Putamen (tissue), 1 donor: Measurements from ENCODE around the gene CHAD.
"Not testable (repeated sequence)": the region's sequence is repeated elsewhere in the genome, so short reads cannot be mapped to it uniquely, and the experiment has no call there.

ENCODE experiments used
- DNase-seq: peaks from one replicate; pipeline ENCODE4 v3.0.0-alpha.2; 2016; ENCODE audit warnings: low spot score

Gene CHAD

DNA sequence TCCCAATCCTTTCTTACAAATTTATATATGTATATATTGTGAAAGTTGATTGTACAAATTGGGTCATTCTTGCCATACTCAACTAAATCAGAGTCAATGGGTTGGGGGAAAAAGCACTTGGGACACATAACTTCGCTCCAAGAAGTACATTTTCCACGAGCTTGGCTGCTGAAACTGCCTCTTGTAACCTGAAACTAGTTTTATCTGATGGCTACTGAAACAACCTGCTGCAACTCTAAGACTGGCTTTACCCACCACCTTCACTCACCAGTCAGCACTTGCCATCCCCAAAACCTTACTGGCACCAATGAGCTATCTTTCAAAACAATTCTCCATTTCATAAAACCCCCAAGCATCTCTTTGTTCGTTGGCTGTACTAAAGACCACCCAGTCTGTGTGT lies 25.1 kb upstream of the CHAD start:
- DNase-seq = no peak

DNA sequence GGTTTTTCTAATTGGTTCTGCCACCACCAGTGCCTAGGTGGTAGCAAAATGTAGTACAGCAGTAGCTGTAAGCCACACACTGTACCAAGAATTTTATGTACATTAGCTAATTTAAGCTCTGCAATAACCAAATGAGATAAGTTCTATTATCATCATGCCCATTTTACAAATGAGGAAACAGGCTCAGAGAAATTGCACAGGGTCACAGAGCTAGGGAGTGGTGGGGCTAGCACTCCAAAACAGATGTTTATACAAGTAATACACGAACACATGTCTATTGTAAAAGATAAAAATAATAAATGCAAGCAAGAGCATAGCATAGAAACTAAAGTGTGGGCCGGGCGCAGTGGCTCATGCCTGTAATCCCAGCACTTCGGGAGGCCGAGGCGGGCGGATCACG lies 23.5 kb upstream of the CHAD start:
- no peak for DNase-seq

DNA sequence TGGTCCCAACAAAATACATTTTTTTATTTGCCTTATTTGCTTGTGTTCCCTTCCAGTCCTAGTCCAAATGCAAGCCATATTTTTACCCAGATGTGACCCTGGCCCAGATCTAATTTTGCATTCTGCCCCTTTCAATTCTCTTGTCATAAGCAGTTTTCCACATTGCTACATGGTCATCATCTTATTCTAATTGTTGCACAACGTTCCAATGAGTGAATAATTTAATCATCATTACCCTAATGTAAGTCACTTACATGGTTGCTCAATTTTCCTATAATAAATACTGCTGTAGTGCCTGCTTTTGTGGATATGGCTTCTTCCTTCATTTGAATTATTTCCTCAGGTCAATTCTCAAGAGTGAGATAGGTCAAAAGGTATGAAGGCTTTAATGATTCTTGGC lies 22.8 kb upstream of the CHAD start:
- no peak for DNase-seq

DNA sequence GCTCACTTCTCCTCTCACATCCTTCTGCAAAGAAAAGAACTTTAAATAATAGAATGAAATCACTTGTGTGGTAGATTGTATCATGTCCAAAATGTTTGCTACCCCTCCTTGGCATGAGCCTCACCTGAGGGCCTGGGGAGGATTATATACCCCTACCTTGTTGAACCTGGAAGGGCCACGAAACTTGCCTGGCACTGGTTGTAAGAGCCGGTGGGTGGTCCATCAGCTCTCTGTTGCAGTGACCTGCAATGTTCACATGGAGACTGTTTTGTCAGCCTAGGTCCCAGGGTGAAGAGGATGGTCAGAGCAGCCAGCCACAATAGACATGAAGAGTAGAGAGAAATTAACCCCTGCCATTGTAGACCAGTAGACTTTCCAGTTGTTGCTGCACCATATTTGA lies 20.2 kb upstream of the CHAD start:
- no peak for DNase-seq

DNA sequence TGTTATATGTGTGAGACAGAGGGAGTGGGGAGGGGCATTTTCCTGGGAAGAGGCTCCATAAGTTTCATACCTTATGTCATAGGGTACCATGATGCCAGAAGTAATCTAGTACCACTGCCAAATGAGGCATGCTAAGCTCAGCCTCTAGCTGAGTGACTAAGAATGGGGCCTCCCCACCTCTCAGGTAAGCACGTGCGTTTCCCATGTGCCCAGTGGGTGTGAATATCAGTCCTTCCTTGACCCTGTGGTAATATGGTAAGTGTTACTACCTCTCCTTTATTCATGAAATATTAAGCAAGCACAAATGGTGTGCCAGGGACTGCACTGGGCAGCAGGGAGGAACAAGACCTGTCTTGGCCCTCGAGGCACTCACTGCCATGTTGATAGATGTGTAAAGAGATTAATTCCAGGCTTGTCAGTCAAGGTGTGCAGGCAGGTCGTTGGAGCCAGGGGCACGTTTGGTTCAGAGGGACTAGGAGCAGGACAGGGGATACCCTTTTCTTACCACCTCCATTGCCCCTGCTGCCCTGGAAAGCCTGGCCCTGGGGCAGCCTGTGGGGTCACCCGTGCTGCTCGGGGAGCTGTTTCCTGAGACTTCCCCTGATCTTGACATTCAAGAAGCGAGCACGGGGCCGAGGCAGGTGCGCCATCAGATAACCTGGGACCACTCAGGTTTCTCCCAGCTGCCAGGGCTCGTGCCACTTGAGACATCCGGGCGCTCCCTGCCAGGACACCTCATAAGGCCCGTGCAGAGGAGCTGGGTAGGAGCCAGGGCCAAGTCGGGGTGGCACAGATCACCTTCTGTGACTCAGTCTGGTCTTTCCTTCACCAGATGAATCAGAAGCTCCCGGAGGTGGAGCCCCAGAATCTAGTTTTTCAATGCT lies 18.8 kb upstream of the CHAD start:
- DNase-seq = no peak

DNA sequence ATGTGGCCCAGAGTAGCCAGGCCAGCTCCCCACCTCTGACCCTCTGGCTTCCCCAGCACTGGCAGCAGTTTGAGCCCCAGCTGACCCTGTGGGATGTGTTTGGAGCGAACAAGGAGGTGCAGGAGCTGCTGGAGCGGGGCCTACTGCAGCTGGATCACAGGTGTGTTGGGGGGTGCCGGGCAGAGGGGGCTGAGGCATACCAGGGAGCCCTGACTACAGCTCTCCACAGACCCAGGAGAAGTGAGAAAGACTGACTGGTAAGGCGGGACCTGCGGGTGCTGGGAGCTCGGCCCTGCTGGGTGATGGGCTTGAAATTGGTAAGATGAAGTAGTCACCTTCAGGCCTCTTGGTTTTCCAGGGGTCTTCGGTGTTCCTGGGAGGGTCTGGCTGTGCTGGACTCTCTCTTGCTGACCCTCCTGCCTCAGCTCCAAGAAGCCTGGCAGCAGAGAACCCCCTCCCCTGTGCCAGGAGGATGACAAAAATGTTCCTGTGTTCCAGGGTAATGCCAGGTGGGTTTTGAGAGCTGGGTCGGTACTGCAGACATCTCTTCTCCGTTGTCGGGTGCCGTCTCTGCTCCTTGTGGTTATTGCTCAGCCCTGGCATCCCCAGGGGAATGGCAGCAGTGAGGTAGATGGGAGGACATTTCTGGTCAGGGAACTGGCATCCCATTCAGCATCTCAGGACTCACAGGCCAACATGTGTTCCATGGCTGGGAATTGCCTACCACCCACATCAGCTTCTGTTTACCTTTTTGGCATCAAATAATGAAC lies 15.9 kb upstream of the CHAD start:
- no peak for DNase-seq

DNA sequence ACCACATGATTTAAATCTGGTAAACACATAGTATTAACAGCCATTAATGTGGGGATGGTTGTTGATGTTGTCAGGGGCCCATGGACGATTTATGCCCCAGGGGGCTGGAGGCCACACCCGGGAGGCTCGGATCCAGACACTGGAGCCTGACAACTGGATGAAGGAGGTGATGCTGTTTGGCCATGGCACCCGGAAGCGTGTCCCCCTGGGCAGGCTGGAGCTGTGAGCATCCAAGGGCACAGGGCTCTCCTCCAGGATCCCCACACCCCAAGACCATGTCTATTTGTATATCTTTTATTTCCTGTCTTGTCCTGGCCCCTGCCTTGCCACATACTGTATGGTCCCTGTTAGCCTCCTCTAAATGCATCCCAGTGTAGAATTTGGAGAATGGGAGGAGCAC lies 14.6 kb upstream of the CHAD start:
- DNase-seq = no peak

DNA sequence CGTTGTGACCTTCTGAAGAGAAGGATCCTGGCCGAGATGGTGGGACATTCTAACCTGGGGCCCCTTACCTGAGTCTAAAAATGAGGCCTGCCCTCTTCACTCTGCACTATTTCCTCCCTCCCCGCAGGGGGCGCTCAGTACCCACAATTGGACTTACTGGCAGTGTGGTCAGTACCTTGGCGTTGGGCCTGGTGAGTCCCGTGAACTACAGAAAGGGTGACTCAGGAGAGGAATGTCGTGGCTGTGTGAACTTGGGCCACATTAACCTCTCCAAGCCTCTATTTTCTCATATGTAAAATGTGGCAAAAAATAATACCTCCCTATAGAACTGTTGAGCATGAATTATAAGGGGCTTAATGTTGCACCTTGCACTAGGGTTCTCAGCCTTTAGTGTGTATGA lies 13.8 kb upstream of the CHAD start:
- peak; percentile 89 for DNase-seq

DNA sequence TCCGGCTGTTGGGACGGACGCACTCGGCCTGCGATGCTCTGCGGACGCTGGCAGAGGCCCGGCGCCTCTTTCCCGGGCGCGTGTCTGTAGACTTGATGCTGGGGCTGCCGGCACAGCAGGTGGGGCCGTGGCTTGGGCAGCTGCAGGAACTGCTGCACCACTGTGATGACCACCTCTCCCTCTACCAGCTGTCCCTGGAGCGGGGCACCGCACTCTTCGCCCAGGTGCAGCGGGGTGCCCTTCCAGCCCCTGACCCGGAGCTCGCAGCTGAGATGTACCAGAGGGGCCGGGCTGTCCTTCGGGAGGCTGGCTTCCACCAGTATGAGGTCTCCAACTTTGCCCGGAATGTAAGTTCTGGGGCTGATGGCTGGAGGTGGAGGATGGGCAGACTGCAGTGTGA lies 13.4 kb upstream of the CHAD start:
- DNase-seq = no peak

DNA sequence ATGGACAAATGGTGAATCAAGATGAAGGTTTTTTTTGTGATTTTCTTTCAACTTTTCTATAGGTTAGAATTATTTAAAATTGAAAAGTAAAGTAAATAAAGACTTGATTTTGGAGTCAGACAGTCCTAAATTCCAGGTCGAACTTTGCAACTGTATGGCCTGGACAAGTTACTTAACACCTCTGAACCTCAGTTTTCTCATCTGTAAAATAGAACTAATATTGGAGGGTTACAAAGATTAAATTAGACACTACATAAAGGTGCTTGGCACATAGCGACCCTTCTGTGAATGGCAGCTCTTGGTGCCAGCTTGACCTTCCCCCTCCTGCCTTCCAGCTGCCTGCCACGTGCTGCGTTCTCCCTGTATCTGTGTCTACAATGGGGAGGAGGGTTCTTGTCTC lies 13.0 kb upstream of the CHAD start:
- DNase-seq = no peak

DNA sequence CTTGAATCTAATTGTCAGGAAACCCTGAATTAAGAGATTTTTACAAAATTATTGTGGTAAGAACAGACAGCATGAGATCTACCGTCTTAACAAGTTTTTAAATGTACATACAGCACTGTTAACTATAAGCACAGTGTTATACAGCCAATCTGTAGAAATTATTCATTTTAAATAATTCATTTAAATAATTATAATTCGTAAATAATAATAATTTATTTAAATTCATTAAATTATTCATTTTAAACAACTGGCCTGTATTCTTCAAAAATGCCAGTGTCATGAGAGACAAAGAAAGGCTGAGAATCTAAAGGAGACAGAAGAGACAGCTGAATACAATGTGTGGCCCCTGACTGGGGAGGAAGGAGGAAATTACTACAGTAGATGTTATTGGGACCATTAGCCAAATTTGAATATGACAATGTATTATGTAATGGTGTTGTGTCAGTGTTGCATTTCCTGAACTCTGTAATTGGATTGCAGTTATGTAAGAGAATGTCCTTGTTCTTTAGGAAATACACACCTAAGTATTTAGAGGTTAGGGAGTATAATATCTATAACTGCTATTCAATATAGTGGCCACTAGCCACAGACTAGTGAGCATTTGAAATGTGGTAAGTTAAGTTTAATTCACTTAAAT lies 12.3 kb upstream of the CHAD start:
- DNase-seq = no peak

DNA sequence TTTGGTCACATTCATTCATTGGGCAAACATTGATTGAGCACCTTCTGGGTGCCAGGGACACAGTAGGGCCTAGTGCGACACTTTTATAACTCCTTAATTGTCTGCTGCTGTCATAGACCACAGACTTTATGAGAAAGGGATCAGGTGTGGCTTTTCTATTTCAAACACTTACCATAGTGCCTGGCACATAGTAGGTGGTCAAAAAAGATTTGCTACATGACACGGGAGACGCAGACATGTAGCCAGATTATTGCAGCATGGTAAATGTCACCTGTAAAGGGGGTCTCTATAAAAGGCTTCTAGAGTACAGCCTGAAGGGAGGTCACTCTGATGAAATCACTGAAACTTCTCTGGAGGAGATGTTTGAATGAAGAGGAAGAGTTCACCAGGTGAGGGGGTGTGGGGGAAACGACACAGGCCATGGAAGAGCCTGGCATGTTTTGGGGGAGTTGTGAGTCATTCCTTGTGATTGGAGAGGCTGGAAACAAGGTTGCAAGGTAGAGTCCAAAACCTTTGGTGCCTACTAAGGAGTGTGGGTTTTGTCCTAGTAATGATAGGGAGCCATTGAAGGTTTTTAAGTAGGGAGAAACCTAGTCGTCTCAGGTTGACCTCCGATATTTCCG lies 11.6 kb upstream of the CHAD start:
- DNase-seq = no peak

DNA sequence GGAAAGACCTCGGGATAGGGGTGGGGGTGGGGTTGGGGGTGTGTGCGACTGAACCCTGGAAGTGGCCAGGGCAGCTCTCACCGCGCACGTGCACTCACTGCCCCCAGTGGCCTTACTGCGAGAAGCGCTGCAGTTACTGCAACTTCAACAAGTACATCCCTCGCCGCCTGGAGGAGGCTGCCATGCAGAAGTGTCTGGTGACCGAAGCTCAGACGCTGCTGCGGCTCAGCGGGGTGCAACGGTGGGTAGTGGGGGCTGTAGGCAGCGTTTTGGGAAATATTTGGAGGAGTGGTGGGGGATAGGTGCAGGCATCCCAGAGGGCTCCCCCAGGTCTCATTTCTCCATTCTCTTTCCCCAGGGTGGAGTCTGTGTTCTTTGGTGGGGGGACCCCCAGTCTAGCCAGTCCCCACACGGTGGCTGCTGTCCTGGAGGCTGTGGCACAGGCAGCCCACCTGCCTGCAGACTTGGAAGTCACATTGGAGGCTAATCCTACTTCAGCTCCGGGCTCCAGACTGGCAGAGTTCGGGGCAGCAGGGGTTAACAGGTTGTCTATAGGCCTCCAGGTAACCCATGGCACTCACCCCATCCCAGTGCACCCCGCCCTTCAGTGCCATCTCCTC lies 11.0 kb upstream of the CHAD start:
- DNase-seq = peak; percentile 36

DNA sequence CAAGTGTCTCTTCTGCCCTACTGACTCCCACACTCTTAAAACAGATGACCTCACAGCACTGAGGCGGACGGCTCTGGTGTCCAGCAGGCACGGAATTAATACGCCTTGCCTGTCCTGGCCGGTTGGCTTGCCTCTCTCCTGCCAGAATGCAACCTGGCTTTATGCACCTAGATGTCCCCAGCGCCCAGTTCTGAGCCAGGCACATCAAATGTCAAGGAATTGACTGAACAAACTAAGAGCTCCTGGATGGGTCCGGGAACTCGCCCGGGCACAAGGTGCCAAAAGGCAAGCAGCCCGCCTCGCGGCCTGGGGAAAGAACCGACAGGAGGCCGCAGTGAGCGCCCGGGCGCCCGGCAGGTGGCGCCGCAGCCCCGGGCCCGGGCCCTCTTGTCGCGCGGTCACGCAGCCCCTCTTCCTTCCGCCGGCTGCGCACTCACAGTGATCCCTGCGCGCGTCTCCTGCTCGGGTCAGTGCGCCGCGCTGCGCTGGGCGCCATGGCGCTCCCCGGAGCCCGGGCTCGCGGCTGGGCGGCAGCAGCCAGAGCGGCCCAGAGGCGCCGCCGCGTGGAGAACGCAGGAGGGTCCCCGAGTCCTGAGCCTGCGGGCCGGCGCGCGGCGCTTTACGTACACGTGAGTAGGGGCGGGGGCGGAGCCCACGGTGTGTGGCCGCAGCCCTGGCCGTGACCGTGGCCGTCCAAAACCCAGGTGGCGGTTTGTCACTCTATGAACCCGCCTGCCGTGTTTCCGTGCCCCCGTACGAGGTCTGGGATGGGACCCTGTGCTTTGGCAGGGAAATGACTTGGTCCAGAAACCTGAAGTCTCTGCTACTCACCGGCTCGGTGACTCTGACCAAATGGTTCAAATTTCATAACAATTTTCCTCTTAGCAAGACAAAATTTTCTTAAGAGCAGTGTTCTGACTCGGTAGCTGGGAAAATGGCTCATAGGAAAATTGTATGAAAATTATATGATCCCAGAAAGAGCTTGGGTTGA lies 10.0 kb upstream of the CHAD start, which contains the start of gene RSAD1:
Gene RSAD1 (plus strand): TSS at position 470 of the 991 bp plus-strand sequence. CDS start 25 bp downstream, at position 495.
- peak; percentile 88 for DNase-seq

DNA sequence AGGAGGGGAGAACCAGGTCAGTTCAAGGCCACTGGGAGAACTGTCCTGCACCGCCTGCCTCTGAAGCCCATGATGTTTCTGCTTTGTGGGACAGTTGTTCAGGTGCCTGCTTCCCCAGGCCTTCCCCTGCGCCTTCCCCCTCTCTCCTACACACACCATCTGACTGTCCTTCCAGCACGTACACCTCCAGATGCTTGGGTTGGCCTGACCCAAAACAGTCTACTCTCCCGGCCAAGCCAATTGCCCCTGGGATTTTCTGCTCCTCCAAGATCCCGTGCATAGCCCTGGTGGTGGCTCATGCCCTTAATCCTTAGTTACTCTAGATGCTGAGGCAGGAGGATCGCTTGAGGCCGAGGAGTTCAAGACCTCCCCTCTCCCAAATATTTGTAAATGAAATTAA lies 9.3 kb upstream of the CHAD start:
- DNase-seq = no peak

DNA sequence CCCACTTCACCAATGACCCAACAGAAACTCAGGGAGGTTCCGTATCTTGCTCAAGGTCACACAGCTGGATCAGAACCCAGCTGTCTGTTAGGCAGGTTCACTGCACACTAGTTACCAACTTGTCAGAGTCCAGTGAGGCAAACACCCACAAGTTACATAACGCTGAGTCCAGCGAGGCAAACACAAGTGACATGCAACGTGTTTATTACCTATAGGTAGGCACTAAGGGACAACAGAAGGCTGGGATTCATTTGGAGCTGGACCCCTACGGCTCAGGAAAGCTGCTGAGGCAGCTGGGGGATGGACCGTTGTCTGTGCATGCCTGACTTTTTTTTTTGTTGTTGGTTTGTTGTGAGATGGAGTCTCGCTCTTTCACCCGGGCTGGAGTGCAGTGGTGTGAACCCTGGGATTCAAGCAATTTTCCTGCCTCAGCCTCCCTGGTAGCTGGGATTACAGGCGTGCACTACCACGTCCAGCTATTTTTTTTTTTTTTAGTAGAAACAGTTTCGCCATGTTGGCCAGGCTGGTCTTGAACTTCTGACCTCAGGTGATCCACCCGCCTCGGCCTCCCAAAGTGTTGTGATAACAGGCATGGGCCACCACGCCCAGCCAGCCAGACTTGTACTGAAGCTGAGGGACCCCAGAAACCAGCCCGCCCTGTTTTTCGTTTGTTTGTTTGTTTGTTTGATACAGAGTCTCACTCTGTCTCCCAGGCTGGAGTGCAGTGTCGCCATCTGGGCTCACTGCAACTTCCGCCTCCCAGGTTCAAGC lies 8.1 kb upstream of the CHAD start:
- DNase-seq = no peak

DNA sequence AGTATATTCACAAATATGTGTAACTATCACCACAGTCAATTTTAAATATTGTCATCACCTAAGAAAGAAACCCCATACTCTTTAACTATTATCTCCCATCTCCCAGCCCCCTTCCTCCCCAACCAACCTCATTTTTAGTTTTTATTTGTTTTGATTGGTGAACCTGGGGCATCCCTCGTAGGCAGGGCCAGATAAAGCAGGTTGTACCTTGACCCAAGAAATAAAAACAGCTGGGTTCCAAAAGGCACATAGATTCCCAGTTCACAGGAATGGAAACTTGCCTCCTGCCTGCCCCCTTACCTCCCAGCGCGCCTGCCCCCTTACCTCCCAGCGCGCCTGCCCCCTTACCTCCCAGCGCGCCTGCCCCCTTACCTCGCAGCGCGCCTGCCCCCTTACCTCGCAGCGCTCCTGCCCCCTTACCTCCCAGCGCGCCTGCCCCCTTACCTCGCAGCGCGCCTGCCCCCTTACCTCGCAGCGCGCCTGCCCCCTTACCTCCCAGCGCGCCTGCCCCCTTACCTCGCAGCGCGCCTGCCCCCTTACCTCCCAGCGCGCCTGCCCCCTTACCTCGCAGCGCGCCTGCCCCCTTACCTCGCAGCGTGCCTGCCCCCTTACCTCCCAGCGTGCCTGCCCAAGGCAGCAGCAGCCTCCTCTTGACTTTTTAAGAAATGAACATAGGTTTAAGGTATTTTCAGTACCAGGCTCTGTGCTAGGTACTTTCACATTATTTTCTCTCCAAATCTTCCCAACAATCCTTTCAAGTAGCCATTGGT lies 7.3 kb upstream of the CHAD start:
- not testable (repeated sequence) for DNase-seq

DNA sequence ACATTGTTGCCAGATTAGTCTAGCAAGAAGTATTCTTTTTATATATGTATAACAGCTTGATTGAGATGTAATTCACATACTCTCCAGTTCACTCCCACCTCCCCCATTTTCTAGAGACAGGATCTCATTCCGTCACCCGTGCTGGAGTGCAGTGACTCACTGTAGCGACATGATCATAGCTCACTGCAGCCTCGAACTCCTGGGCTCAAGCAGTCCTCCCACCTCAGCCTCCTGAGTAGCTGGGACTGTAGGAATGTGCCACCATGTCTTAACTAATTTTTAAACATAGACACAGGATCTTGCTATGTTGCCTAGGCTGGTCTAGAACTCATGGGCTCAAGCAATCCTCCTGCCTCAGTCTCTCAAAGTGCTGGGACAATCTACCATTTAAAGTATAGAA lies 6.7 kb upstream of the CHAD start:
- DNase-seq = peak; percentile 27

DNA sequence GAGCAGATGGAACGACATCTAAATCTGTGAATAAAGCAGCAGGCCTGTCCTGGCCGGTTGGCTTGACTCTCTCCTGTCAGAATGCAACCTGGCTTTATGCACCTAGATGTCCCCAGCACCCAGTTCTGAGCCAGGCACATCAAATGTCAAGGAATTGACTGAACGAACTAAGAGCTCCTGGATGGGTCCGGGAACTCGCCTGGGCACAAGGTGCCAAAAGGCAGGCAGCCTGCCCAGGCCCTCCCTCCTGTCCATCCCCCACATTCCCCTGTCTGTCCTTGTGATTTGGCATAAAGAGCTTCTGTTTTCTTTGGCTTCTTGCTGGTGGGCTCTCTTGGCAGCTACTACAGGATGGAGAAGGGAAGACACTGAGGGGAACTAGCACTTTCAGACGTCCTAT lies 5.8 kb upstream of the CHAD start:
- no peak for DNase-seq
